Measurements from ENCODE around the gene PRKX.

PRKX gene

DNA sequence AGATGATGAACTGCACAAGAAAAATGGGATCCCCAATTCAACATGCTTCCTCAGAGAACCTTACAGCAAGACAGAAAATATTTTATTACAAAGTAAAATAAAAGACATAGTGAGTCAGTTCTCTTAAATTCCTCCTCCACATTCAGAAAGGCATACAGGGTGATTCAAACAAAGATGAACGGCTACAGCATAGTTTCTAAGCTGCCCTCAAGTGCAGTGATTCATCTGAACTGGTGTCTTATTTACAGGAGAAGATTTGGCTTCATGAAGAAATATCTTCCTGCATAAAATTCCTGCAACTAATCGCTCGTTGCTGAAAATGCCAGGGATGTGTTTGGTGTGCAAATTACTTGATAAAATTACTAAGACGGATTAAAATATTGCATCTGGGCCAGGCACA is 103.6 kb downstream of the PRKX start:
- TF ChIP-seq ZNF70 (CRISPR knock-in tag; IDR thresholded peaks at IDR 0.05) (no peak), ISL1 (CRISPR knock-in tag; IDR thresholded peaks at IDR 0.05) (no peak), ZNF8 (CRISPR knock-in tag; IDR thresholded peaks at IDR 0.05) (no peak), BACH2 (CRISPR knock-in tag; IDR thresholded peaks at IDR 0.05; ENCODE audit: borderline replicate concordance) (no peak), PPARA (CRISPR knock-in tag; IDR thresholded peaks at IDR 0.05; ENCODE audit: borderline replicate concordance) (no peak), RARB (CRISPR knock-in tag; IDR thresholded peaks at IDR 0.05) (no peak), ZC3H10 (CRISPR knock-in tag; IDR thresholded peaks at IDR 0.05) (no peak), SNAI2 (CRISPR knock-in tag; IDR thresholded peaks at IDR 0.05) (no peak), ZFP3 (CRISPR knock-in tag; IDR thresholded peaks at IDR 0.05) (no peak), ZNF565 (CRISPR knock-in tag; conservative IDR thresholded peaks at IDR 0.05; ENCODE audit: low read depth) (no peak), CSDC2 (CRISPR knock-in tag; IDR thresholded peaks at IDR 0.05) (no peak), GLIS3 (CRISPR knock-in tag; IDR thresholded peaks at IDR 0.05) (no peak), ESRRG (CRISPR knock-in tag; IDR thresholded peaks at IDR 0.05) (no peak), ZFP30 (CRISPR knock-in tag; IDR thresholded peaks at IDR 0.05) (no peak)
- TF ChIP-seq, protein P1, sequence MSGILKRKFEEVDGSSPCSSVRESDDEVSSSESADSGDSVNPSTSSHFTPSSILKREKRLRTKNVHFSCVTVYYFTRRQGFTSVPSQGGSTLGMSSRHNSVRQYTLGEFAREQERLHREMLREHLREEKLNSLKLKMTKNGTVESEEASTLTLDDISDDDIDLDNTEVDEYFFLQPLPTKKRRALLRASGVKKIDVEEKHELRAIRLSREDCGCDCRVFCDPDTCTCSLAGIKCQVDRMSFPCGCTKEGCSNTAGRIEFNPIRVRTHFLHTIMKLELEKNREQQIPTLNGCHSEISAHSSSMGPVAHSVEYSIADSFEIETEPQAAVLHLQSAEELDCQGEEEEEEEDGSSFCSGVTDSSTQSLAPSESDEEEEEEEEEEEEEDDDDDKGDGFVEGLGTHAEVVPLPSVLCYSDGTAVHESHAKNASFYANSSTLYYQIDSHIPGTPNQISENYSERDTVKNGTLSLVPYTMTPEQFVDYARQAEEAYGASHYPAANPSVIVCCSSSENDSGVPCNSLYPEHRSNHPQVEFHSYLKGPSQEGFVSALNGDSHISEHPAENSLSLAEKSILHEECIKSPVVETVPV (CRISPR knock-in tag; IDR thresholded peaks at IDR 0.05): no peak
- TF ChIP-seq, protein P2, sequence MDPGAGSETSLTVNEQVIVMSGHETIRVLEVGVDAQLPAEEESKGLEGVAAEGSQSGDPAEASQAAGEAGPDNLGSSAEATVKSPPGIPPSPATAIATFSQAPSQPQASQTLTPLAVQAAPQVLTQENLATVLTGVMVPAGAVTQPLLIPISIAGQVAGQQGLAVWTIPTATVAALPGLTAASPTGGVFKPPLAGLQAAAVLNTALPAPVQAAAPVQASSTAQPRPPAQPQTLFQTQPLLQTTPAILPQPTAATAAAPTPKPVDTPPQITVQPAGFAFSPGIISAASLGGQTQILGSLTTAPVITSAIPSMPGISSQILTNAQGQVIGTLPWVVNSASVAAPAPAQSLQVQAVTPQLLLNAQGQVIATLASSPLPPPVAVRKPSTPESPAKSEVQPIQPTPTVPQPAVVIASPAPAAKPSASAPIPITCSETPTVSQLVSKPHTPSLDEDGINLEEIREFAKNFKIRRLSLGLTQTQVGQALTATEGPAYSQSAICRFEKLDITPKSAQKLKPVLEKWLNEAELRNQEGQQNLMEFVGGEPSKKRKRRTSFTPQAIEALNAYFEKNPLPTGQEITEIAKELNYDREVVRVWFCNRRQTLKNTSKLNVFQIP (CRISPR knock-in tag; IDR thresholded peaks at IDR 0.05; ENCODE audit: borderline replicate concordance, low read depth): no peak
- TF ChIP-seq, protein P3, sequence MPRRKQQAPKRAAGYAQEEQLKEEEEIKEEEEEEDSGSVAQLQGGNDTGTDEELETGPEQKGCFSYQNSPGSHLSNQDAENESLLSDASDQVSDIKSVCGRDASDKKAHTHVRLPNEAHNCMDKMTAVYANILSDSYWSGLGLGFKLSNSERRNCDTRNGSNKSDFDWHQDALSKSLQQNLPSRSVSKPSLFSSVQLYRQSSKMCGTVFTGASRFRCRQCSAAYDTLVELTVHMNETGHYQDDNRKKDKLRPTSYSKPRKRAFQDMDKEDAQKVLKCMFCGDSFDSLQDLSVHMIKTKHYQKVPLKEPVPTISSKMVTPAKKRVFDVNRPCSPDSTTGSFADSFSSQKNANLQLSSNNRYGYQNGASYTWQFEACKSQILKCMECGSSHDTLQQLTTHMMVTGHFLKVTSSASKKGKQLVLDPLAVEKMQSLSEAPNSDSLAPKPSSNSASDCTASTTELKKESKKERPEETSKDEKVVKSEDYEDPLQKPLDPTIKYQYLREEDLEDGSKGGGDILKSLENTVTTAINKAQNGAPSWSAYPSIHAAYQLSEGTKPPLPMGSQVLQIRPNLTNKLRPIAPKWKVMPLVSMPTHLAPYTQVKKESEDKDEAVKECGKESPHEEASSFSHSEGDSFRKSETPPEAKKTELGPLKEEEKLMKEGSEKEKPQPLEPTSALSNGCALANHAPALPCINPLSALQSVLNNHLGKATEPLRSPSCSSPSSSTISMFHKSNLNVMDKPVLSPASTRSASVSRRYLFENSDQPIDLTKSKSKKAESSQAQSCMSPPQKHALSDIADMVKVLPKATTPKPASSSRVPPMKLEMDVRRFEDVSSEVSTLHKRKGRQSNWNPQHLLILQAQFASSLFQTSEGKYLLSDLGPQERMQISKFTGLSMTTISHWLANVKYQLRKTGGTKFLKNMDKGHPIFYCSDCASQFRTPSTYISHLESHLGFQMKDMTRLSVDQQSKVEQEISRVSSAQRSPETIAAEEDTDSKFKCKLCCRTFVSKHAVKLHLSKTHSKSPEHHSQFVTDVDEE (CRISPR knock-in tag; IDR thresholded peaks at IDR 0.05): no peak
- no peak; the same call in 2 of the 3 replicates for ATAC-seq

DNA sequence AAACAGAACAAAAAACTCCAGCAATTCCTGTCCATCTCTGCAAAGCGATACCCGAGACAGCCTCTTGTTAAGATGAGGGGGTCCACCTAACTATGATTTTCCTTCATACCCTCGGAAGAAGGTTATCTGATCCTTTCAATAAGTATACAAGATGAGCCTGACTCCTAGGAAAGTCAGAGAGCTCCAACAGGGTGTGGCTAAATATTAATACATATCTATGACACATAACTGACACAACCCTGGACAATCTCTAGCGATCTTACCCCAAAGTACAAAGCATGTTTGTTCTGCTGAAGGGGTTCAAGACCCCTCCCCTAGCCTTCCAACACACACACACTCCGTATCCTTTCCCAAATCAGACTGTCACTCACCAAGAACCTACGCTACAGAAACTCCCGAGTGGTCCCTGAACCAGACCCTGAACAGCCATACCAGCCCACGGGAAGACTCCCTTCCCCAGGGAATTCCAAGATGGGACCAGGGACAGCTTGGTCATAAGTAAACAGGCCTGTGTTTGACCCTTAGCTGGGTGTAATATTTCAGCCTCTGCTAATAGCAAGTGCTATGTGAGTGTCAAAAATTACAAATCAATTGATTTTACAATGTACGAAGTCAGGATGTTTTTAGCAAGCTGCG is 110.3 kb downstream of the PRKX start:
- ATAC-seq: no peak
- TF ChIP-seq, protein P4, sequence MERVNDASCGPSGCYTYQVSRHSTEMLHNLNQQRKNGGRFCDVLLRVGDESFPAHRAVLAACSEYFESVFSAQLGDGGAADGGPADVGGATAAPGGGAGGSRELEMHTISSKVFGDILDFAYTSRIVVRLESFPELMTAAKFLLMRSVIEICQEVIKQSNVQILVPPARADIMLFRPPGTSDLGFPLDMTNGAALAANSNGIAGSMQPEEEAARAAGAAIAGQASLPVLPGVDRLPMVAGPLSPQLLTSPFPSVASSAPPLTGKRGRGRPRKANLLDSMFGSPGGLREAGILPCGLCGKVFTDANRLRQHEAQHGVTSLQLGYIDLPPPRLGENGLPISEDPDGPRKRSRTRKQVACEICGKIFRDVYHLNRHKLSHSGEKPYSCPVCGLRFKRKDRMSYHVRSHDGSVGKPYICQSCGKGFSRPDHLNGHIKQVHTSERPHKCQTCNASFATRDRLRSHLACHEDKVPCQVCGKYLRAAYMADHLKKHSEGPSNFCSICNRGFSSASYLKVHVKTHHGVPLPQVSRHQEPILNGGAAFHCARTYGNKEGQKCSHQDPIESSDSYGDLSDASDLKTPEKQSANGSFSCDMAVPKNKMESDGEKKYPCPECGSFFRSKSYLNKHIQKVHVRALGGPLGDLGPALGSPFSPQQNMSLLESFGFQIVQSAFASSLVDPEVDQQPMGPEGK (CRISPR knock-in tag; IDR thresholded peaks at IDR 0.05; ENCODE audit: borderline replicate concordance): no peak
- TF ChIP-seq, protein P3 (CRISPR knock-in tag; IDR thresholded peaks at IDR 0.05): no peak
- TF ChIP-seq CSDC2 (CRISPR knock-in tag; IDR thresholded peaks at IDR 0.05) (no peak), TOX (CRISPR knock-in tag; IDR thresholded peaks at IDR 0.05; ENCODE audit: borderline replicate concordance) (no peak)
